Measurements from ENCODE around the gene MACROD2.

GRCh38 chr20:15794409-15794808 lies 1799.1 kb downstream of the MACROD2 start:
- TF ChIP-seq CTCF (conservative IDR thresholded peaks at IDR 0.05; ENCODE audit: low read depth in 2 of 2): no peak
- TF ChIP-seq EZH2 (IDR thresholded peaks at IDR 0.05; ENCODE audit: low read depth, unreplicated experiment): no peak
- TF ChIP-seq ZNF462 (CRISPR knock-in tag; IDR thresholded peaks at IDR 0.05): no peak
- no peak for TF ChIP-seq JUNB (IDR thresholded peaks at IDR 0.05; ENCODE audit: unreplicated experiment)
- no peak for TF ChIP-seq ZNF331 (CRISPR knock-in tag; IDR thresholded peaks at IDR 0.05; ENCODE audit: low read depth)
- no peak for TF ChIP-seq ETS1 (IDR thresholded peaks at IDR 0.05)
- TF ChIP-seq POLR2AphosphoS5 (IDR thresholded peaks at IDR 0.05; ENCODE audit: low read depth): no peak
- TF ChIP-seq CREB1 (CRISPR knock-in tag; IDR thresholded peaks at IDR 0.05; ENCODE audit: low read depth): no peak
- TF ChIP-seq REST (IDR thresholded peaks at IDR 0.05; ENCODE audit: unreplicated experiment): no peak
- no peak for TF ChIP-seq STAT1 (IDR thresholded peaks at IDR 0.05; ENCODE audit: unreplicated experiment)

Data from GM23338 (cell line).